Caki2 (cell line): ENCODE results near the gene LPA. TPM values are rescaled to one million over a fixed set of nuclear protein-coding genes. Genes with fewer than 3 reads are reported as not detected.

ENCODE experiments used
- total RNA-seq: library from RNA; depleted of rRNA; stranded (reverse); fragments of >200 nt; shearing (Covaris generic); gene quantifications from 2 replicates; pipeline ENCODE4 v1.2.3, GENCODE V29; 2014; ENCODE audit warnings: low replicate concordance; rRNA removed

LPA gene
- total RNA-seq, 1 experiment from 2014 or later, result not detected

Other genes starting within 250 kb of the LPA start
- gene PLG, start 38.0 kb upstream of the LPA start, total RNA-seq, result not detected in 2 replicates